HG03095 (cell line): ENCODE data around the gene GJA10.
"Not testable (repeated sequence)": the region's sequence is repeated elsewhere in the genome, so short reads cannot be mapped to it uniquely, and the experiment has no call there.

Source experiments
- ATAC-seq: cut with Tn5 transposase; IDR thresholded peaks from one replicate; pipeline ENCODE4 v1.9.1; 2021; ENCODE audit warnings: moderate library complexity; ENCODE audit not compliant: unreplicated experiment

The GJA10 gene

DNA sequence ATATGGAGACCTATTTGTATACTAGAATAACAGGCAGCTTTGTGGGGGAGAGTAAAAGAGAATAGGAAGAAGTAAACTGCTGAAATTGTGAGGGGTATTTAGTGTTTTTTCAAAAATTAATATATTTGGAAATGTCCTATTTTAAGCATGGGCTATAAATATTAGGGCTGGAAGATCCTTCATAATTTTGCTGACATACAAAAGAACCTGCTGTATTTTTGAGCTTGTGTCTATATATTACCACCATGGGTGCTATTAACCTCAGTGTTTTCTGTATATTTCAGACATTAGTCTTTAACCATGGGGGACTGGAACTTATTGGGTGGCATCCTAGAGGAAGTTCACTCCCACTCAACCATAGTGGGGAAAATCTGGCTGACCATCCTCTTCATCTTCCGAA is at the start of gene GJA10:
Gene GJA10, plus strand, starts transcription at position 301 of the 400 bp plus-strand sequence. Its CDS starts 0 bp downstream, at position 301.
- no peak for ATAC-seq

DNA sequence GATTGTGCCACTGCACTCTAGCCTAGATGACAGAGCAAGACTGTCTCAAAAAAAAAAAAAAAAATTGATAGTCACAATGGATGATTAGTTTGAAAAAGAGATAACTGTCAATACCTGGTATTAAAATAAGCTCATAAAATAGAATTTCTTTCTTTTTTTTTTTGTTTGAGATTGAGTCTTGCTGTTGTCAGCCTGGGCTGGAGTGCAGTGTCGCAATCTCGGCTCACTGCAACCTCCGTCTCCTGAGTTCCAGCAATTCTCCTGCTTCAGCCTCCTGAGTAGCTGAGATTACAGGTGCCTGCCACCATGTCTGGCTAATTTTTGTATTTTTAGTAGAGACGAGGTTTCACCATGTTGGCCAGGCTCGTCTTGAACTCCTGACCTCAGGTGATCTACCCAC is 46.8 kb upstream of the GJA10 start:
- not testable (repeated sequence) for ATAC-seq

- ATAC-seq: no peak
Observed at GRCh38 chr6:89853068-89853467, 41.2 kb upstream of the GJA10 start.

- no peak for ATAC-seq
Observed at GRCh38 chr6:89858041-89858440, 36.2 kb upstream of the GJA10 start.

DNA sequence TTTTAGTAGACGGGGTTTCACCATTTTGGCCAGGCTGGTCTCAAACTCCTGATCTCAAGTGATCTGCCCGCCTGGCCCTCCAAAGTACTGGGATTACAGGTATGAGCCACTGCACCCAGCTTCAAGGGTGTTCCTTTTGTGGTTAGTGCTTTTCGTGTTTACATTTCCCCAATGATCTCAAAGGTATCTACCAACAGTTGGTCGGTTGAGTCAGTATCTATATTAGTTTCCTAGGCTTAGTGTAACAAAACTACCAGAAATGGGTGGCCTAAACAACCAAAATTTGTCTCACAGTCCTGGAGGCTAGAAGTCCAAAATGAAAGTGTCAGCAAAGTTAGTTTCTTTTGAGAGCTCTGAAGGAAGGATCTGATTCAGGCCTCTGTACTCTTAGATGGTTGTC is 34.5 kb upstream of the GJA10 start:
- peak; percentile 50 for ATAC-seq

DNA sequence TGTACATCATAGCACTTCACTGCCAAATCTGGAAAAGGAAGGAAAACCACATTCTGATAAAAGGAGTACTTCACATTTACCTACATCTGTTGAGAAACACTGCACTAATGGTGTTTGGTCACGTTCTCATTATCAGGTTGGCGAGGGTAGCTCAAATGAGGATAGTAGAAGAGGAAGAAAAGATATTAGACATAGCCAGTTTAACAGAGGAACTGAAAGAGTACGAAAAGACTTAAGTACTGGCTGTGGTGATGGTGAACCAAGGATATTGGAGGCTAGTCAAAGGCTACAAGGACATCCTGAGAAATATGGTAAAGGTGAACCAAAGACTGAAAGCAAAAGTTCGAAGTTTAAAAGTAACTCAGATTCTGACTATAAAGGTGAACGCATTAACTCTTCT is 32.0 kb upstream of the GJA10 start:
- ATAC-seq: peak; percentile 77

DNA sequence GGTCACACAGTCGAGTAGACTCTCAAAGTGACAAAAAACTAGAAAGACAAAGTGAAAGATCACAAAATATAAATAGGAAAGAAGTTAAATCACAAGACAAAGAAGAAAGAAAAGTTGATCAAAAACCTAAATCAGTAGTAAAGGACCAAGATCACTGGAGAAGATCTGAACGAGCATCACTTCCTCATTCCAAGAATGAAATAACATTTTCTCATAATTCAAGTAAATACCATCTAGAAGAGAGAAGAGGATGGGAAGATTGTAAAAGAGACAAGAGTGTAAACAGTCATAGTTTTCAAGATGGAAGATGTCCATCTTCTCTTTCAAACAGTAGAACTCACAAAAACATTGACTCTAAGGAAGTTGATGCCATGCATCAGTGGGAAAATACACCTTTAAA is 31.6 kb upstream of the GJA10 start:
- ATAC-seq: peak; percentile 13

DNA sequence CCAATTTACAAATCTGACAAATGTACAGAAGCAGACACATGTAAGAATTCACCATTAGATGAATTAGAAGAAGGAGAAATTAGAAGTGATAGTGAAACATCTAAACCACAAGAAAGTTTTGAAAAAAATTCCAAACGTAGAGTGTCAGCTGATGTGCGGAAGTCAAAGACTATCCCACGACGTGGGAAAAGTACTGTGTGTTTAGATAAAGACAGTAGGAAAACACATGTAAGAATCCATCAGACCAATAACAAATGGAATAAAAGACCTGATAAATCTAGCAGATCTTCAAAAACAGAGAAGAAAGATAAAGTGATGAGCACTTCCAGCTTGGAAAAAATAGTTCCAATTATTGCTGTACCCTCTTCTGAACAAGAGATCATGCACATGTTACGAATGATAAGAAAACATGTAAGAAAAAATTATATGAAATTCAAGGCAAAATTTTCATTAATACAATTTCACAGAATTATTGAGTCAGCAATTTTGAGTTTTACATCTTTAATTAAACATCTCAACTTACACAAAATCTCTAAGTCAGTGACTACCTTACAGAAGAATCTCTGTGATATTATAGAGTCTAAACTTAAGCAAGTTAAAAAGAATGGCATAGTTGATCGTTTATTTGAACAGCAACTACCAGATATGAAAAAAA is 28.1 kb upstream of the GJA10 start:
- no peak for ATAC-seq

- ATAC-seq: no peak
Observed at GRCh38 chr6:89873721-89874120, 20.5 kb upstream of the GJA10 start.

DNA sequence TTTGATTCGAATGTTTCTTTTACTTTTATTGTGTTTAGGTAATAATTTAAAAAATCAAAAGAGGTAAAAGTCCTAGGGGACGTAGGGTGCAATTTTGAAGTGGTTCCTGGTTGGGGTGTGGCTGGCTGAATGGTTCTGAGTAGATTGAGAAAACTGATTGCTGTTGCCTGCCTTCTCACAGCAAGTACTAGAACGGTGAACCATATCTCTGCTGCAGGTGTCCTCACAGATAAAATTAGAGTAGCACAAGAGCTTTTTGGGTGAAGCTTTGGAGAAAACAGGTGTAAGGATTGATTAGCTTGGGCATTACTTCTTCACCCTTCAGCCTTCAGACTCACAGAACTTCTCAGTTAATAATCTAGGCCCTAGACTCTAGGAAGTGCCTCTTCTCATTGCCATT is 19.8 kb upstream of the GJA10 start:
- ATAC-seq: no peak

GRCh38 chr6:89886378-89887120 is 7.7 kb upstream of the GJA10 start:
- ATAC-seq: no peak

DNA sequence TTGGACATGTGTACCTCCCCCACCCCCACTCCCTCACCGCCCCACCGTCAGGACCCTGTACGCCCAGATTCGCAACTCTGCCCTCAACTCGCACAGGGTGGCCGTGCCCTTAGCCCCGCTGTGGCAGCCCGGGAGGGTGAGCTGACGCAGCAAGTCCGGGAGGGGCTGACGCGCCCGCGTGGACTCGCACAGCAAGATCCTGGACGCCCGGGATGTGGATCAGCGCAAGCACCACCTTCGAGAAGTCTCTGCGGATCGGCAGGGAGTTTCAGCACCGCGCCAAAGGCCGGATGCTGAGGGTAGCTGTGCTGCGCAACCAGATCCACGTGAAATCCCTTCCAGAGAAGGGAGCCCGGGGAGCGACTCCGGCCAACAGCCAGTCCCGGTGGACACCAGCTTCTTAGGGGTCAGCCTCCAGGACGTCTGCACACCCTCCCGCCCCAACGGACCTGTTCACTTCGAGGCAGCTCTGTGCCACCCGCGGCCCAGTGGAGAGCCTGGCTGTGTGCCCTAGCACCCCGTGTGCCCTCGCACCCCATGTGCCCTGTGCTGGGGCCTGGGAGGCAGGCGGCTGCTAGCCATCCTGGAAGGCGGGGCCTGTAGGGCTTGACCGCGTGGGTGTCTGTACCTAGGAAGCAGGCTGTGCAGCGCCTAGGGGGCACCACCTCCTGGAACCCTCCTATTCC is 6.7 kb upstream of the GJA10 start:
- ATAC-seq: no peak

GRCh38 chr6:89888138-89888514 is 6.1 kb upstream of the GJA10 start:
- no peak for ATAC-seq

GRCh38 chr6:89888871-89889270 is 5.4 kb upstream of the GJA10 start:
- no peak for ATAC-seq

- not testable (repeated sequence) for ATAC-seq
Observed at GRCh38 chr6:89890845-89891528, 3.3 kb upstream of the GJA10 start.

DNA sequence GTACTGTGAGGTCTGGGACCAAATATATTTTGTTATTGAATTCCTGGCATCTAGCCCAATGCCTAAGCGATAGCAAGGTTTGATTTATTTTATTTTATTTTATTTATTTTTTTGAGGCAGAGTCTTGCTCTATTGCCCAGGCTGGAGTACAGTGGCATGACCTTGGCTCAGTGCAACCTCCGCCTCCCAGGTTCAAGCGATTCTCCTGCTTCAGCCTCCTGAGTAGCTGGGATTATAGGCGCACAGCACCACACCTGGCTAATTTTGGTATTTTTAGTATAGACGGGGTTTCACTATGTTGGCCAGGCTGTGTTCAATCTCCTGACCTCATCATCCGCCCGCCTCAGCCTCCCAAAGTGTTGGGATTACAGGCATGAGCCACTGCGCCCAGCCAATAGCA is 1.7 kb upstream of the GJA10 start:
- not testable (repeated sequence) for ATAC-seq

- ATAC-seq: no peak
Observed at GRCh38 chr6:89895276-89895874, 1.1 kb downstream of the GJA10 start.

GRCh38 chr6:89910001-89910901 is 16.0 kb downstream of the GJA10 start:
- ATAC-seq: not testable (repeated sequence)

- ATAC-seq: no peak
Observed at GRCh38 chr6:89910902-89911240, 16.6 kb downstream of the GJA10 start.
